Stimulated activated CD4-positive, alpha-beta T cell treated with anti-CD3 and anti-CD28 coated beads, Interleukin-2, amount 100 ng/mL, for 24 hours (primary cell): Measurements from ENCODE around the gene MRTFB.
A peak's percentile ranks its signal among the peaks of the same experiment; 100 is the strongest.
"Not testable (repeated sequence)": the region's sequence is repeated elsewhere in the genome, so short reads cannot be mapped to it uniquely, and the experiment has no call there.

ENCODE experiments used
- DNase-seq, 2 donors: peaks; one replicate each; pipeline ENCODE4 v3.0.0-alpha.2; 2020

The MRTFB gene

DNA sequence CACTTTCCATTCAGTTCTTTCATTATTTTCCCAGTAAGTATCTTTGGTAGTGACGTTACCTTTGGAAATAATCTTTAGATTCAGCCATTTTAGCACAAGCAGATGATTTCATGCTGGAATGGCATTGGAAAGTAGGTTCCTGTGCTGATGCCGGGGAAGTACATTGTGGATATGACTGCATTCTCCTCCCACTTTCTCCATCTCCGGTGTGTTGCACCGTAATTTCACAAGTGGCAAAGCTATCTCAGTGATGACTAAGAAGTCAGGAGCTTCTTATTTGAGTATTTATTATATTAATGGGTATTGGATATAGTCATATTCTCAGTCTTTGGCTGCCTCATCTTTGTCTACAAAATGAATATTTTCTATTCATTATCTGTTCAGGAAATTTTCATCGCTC lies 69.8 kb downstream of the MRTFB start:
- DNase-seq = no peak

DNA sequence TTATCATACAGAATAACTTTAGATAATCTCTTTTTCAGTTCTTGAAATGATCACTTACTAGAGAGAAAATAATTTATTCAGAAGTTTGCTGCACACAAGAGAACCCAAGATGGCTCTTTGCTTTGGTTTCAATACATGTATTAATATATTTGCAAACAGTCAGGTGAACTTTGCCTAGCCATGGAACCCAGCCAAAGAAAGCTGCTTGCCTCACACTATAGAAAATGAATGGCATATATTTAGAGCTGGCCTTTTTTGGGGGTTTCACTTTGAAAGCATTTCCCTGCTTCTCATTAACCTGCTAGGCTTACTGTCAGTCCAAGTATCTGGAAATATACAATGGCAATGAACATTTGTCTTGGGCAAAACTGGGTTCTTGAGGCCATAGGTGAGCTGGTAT lies 75.3 kb downstream of the MRTFB start:
- DNase-seq = no peak

DNA sequence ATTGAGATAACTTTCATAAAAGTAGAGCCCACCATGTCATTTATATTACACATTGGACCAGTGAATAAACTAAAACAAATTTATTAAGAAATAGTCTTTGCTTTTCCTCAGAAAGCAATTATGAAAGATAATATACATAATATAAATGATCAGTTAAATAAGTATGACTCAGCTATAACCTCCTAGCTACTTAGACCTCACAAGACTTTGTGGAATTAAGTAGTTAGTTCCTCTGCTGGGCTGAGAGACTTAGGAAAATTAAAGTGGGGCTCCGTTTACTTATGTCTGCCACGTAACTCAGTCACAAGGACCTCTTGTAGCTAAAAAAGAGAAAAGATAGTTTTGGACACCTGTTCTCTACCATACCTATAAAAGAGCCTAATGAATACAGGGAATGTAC lies 76.9 kb downstream of the MRTFB start:
- no peak for DNase-seq

GRCh38 chr16:14148569-14148968 lies 77.5 kb downstream of the MRTFB start:
- DNase-seq = no peak

- DNase-seq = no peak
Observed at GRCh38 chr16:14150796-14151195, 79.7 kb downstream of the MRTFB start.

GRCh38 chr16:14151256-14152030 lies 80.3 kb downstream of the MRTFB start:
- DNase-seq = no peak

DNA sequence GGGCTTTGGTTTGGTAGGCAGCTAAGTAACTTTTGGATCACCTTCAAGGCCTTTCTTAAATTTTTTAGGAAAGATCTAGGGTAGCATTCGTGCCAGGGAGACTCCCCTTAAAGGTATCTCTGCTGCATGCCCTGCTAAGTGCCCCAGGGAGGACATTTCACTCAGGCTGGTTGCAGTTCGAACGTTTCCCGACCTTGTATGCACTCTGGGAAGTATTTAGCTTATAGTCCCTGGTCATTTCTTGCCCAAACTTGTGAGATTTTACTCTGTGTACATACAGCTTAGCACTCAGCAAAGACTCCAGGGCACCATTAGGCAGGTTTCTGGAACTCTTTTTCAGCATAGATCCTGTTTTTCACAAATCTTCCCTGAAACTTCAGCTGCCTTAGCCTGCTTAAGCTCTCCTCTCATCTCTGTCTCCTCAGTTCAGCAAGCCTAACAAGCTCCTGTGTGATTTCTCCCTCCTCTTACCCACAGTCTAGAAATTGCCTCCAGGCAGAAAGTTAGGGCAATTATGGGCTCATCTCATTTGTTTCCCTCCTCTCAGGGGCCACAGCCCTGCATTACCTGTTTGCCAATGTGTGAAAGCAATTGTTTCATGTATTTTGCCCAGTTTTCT lies 84.6 kb downstream of the MRTFB start:
- DNase-seq = no peak

- no peak for DNase-seq
Observed at GRCh38 chr16:14164916-14165662, 94.0 kb downstream of the MRTFB start.

DNA sequence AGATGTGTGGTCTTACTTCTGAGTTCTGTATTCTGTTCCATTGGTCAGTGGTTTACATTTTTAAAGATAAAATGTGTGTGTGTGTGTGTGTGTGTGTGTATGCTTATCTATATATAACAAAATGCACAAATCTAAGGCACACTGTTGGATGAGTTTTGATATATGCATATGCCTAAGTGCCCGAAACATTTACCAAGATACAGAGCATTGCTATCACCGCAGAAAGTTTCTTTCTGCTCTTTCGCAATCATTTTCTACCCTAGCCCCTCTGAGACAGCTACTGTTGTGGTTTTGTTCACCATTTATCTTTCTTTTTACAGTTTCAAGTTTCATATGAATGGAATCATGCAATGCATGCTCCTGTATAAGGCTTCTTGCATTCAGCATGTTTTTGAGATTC lies 97.0 kb downstream of the MRTFB start:
- no peak for DNase-seq

- no peak for DNase-seq
Observed at GRCh38 chr16:14172200-14172809, 101.2 kb downstream of the MRTFB start.

GRCh38 chr16:14175086-14175485 lies 104.0 kb downstream of the MRTFB start:
- no peak for DNase-seq

GRCh38 chr16:14177704-14178103 lies 106.6 kb downstream of the MRTFB start:
- no peak for DNase-seq

DNA sequence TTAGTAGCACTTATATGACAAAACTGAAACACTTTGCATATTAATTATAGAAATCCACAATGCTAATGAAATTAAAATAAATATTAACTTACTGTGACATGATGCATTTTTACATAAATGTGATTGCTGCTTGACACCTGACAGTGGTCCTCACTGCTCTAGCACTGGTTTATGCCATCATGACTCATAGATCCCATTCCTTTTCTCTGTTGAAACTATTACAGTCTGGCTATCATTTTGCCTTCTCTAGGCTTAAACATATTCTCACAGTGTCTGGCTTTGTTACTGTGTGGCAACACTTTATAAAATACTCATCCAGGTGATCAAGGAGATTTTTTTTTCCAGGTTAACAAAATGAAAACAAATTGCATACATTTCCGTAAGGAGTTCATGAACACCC lies 108.0 kb downstream of the MRTFB start:
- DNase-seq = no peak

- DNase-seq = no peak
Observed at GRCh38 chr16:14180481-14180944, 109.4 kb downstream of the MRTFB start.

GRCh38 chr16:14181371-14182050 lies 110.4 kb downstream of the MRTFB start:
- DNase-seq = no peak

DNA sequence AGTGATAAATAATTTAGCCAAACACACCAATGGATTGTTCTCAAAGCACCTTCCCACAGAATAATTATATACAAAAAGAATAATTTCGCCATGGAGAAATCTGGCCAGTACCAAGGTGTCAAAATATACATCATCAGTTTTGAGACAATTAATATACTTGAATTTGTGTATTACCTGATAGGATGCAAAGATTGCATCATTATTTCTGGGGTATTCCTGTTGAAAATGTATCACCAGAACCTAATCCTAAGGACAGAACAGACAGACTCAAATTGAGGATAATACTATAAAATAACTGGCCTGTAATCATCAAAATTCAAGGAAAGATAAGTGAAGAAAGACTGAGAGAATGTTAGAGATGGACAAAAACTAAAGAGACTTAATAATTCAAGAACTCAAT lies 111.9 kb downstream of the MRTFB start:
- DNase-seq = no peak

DNA sequence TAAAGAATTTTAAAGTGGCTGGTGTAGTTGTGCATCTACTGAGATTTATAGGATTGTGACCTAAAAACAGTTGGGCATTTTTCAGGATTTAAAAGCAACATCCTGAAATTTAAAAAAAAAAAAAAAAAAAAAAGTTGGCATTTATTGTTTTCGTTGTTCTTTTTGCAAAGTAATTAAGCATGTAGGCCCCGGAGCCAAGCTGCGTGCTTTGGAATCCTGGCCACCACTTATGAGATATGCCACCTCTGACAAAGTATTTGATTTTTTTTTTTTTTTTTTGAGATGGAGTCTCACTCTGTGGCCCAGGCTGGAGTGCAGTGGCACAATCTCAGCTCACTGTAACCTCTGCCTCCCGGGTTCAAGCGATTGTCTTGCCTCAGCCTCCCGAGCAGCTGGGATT lies 112.8 kb downstream of the MRTFB start:
- not testable (repeated sequence) for DNase-seq

DNA sequence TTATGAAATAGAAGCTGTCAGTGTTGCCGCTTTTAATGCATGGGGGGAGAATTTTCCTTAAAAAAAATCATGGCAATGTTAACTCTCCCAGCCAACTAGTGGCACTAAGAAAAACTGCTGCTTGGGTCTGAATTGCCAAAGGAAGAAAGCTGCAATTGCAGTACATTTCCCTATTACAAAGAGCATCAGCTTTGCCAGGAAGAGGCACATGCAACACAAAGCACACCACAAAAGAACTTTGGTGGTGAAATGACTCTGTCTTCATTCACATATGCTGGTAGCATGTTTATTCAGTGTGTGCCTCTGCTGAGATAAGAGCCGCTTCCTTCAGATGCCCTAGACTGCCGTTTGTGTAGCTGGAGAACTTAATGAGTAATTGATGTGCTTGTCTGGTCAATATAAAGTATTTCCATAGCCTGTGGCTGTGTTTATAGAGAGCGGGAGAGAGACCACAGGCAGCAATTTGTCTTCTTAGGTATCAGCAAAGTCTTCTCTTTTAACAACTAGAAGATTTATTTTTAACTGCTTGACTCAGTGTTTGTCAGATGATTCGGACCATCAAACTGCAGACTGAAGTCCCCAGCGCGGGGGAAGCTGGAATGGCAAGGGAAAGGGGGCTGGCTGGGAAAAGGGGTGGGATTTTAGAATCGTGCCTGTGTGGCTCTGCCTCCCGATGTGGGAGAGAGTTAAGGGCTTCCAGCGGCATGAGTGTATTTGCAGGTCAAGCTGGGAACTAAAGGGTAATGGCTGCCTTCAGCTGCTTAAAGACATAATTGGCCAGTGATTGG lies 115.1 kb downstream of the MRTFB start:
- no peak for DNase-seq

DNA sequence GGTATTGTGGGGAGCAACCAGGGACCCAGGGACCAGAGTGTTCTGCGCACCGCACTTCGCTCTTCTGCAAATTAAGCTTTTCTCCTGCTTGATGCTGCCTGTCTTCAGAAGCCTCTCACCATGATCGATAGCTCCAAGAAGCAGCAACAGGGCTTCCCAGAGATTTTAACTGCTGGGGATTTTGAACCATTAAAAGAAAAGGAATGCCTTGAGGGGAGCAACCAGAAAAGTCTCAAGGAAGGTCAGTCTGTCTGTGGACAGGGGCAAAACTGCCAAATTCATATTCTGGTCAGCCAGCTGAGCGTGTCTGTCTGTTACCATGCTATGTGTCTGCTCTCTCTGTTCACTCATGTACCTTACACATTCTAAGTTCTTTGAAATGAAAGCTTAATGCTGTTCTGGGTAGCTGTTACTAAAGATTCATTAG lies 115.7 kb downstream of the MRTFB start:
- DNase-seq = no peak

DNA sequence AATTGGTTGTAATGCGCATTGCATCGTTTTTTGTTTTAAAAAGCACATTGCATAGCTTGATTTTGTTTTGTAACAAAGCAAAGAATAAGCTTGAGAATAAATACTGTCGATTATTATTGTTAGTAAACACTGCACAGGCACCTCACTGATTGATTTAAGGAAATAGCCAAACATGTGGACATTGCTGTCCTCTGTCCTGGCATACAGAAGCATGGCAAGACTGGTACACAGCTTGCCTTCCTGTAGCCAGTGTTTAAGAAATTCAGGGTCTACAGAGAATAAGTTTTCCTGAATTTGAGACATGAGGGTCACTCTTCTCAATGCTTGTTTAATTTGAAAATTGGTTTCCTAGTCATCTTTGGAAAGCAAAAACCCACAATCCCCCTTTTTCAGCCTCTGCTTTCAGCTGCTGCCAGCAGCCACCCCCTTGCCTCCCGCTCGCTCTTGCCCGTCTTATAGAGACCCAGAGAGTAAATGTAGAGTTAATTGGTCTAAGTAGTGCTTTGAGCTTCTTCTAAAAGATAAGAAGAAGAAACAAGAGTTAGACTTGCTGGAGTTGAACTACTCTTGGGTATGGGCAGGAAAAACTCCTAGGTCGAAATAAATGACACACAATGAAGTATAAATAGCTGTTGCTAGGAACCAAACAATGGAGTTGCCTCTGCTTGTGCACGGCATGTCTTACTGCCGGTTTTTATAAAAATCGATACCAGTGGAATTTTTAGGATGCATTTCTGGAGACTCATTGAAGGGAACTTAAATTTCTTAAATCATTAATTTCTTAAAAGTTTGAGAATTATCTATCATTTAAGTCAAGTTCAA lies 116.6 kb downstream of the MRTFB start:
- DNase-seq = no peak

GRCh38 chr16:14193316-14193871 lies 122.3 kb downstream of the MRTFB start:
- DNase-seq = peak; percentile 26 to 31
